C1 segment of cervical spinal cord (tissue), 14 donors: Measurements from ENCODE around the gene SEC23IP.

Source experiments
- DNase-seq, 14 donors: peaks; one replicate each; lab custom pipeline; 2025; lab: John Stamatoyannopoulos, UW

Gene SEC23IP

DNA sequence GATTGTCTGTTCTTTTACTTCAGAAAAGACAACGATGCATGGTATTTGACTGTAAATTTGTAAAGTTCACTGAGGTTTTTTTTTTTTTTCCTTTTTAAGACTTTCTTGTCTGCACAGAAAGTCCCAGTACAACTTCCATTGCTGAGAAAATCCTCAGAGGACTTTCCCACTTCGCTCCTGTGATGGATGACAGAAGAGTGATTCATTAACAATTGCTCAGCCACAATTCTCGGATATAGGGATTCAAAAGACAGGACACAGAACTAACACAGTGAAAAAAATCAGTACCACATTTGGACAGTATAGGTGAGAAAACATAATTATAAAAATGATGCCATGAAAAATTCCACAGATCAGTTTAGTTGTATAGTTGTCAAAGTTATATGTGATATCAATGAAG is 48.0 kb downstream of the SEC23IP start:
- no peak for DNase-seq

DNA sequence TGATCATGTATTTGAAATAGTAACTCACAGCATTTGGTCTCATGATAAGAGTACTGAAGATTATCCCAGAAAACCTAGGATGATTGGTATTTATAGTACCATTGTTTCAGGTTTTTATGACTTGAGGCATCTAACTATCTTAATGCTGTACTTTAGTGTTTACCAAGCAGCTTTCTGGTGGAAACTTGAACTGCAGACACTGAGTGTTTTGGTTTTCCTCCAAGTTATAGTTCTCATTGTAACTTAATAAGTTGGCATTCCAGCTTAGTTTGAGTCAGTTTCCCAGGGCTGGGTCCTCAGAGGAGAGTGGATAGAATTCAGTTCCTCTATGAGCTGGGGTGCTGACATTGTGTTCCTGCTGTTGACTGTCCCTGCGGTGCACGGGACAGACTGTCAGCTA is 50.4 kb downstream of the SEC23IP start:
- DNase-seq = no peak

GRCh38 chr10:119945805-119946204 is 53.3 kb downstream of the SEC23IP start:
- no peak for DNase-seq

- DNase-seq = no peak
Observed at GRCh38 chr10:119947300-119947699, 54.8 kb downstream of the SEC23IP start.

DNA sequence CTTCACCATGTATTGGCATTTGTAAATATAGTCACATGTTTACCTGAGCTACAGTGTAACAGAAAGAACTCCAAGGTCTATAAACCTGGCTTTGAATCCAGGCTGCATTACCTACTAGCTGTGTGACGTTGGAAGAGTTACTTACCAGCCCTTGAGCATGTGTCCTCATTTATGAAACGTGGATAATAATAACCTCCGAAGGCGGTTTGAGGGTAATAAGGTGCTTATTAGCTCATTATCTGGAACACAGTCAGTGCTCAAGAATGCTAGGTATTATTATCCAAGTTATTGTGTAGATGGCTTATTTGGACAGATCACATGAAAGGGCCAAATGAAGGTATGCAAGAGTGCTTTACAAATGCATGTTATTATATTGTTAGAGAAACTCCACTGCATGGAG is 64.9 kb downstream of the SEC23IP start:
- DNase-seq = no peak

- DNase-seq = no peak
Observed at GRCh38 chr10:119962837-119963236, 70.3 kb downstream of the SEC23IP start.

- DNase-seq = no peak
Observed at GRCh38 chr10:119967066-119967465, 74.5 kb downstream of the SEC23IP start.

GRCh38 chr10:119969609-119970008 is 77.1 kb downstream of the SEC23IP start:
- DNase-seq = no peak

DNA sequence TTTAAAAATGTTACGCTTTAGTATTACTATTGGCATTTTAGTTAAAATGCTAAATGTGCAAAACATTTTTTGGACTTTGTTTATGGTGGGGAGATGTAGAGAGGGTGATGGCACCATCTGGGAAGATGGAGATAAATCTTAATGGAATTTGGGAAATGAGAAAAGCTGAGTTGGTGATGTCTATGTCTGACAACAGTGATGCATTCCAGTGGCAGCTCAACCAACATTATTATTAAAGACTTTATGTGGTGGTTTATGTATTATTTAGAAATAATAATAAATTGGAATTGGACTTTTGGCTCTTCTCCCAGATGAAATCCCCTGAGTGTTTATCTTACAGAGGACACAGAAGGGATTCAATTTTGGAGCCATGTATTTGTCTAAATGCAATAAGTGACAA is 77.6 kb downstream of the SEC23IP start:
- DNase-seq = no peak

GRCh38 chr10:119970963-119971362 is 78.4 kb downstream of the SEC23IP start:
- no peak for DNase-seq

DNA sequence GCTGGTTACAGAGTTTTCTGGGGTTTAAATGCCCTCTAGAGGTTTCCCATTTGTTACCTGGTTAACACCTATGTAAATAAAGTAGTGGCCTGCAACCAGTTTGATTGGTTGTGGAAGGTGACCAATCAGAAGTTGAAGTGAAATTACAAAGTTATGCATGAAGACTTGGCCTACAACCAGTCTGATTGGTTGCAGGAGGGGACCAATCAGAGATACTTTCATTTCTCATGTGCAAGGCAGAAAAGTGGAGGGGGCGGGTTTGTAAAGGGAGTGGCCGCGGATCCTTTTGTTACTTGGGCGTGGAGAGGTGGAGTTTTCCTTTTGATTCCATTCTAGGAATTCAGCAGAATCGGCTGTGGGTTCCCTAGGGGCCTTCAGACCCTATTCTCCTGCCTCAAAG is 80.8 kb downstream of the SEC23IP start:
- no peak for DNase-seq

GRCh38 chr10:119976421-119976820 is 83.9 kb downstream of the SEC23IP start:
- no peak for DNase-seq

- no peak for DNase-seq
Observed at GRCh38 chr10:119980956-119981750, 88.6 kb downstream of the SEC23IP start.

DNA sequence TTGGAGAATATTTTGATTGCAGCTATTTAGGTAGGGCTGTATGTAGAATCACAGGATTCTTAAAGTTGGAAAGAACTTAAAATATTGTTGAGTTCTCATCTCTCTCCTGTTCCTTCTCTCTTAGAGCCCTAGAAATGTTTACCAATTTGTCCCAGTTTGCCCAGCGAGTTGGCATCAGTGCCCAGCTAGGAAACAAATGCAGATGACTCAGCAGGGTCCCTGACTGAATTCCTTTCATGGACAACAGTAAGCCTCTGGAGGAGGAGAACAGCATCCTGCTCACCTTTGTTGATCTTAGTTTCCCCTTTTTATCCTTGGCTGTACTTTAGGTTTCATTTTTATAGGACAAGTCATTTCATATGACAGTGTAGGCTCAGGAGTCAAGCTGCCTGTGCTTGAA is 89.3 kb downstream of the SEC23IP start:
- DNase-seq = peak in 1 of 14 donors; percentile 4

GRCh38 chr10:119988333-119988732 is 95.8 kb downstream of the SEC23IP start:
- DNase-seq = no peak

- DNase-seq = no peak
Observed at GRCh38 chr10:119989966-119990365, 97.4 kb downstream of the SEC23IP start.

- no peak for DNase-seq
Observed at GRCh38 chr10:119991066-119991465, 98.5 kb downstream of the SEC23IP start.

- DNase-seq = no peak
Observed at GRCh38 chr10:119991816-119992215, 99.3 kb downstream of the SEC23IP start.
